Suprapubic skin (tissue), 4 donors: ENCODE data around the gene ABCC8. TPM values are rescaled to one million over a fixed set of nuclear protein-coding genes. Genes with fewer than 3 reads are reported as not detected.

Source experiments
- DNase-seq, 2 donors: peaks; one replicate each; pipeline ENCODE4 v3.0.0-alpha.2; 2019; ENCODE audit warnings: low spot score in 2 of 2
- H3K27ac ChIP-seq: fragments of 200-600 bp; sonication (generic); one replicate; pipeline ENCODE4 v1.5.1; 2019
- H3K27me3 ChIP-seq: fragments of 200-600 bp; sonication (generic); one replicate; pipeline ENCODE4 v1.5.1; 2019
- H3K36me3 ChIP-seq: fragments of 200-600 bp; sonication (generic); one replicate; pipeline ENCODE4 v1.5.1; 2019
- H3K4me1 ChIP-seq: fragments of 200-600 bp; sonication (generic); one replicate; pipeline ENCODE4 v1.5.1; 2019
- H3K4me3 ChIP-seq: fragments of 200-600 bp; sonication (generic); one replicate; pipeline ENCODE4 v1.5.1; 2019; ENCODE audit warnings: mild to moderate bottlenecking
- H3K9me3 ChIP-seq: fragments of 200-600 bp; sonication (generic); one replicate; pipeline ENCODE4 v1.5.1; 2019
- EP300 ChIP-seq: sonication (generic); formaldehyde crosslinking; IDR thresholded peaks from one replicate; pipeline ENCODE4 v1.6.1; 2017; ENCODE audit warnings: antibody characterized with exemption
- POLR2A ChIP-seq, 2 donors: fragments of 450-650 bp; IDR thresholded peaks; one replicate each; pipeline ENCODE4 v1.6.1; 2017; ENCODE audit warnings: antibody characterized with exemption in 2 of 2, mild to moderate bottlenecking in 2 of 2, moderate library complexity in 2 of 2
- POLR2AphosphoS5 ChIP-seq, 3 donors: sonication (generic); formaldehyde crosslinking; IDR thresholded peaks; one replicate each; pipeline ENCODE4 v1.6.1; 2017; ENCODE audit warnings: antibody characterized with exemption in 3 of 3
- WGBS: methylation state at CpG from one replicate; pipeline ENCODE4 v1.1.5; 2018; 5-methylcytosine and 5-hydroxymethylcytosine counted together
- total RNA-seq, 4 donors: library from RNA; depleted of rRNA; stranded (reverse); fragments of >200 nt; gene quantifications; one replicate each; pipeline ENCODE4 v1.1.0, GENCODE V29; 2016
- TF ChIP-seq, protein P1 (sequence below), 2 donors: fragments of 200-600 bp in 1 of 2; fragments of 450-650 bp in 1 of 2; sonication (generic) in 1 of 2; IDR thresholded peaks; one replicate each; pipeline ENCODE4 v1.5.1; 2016 to 2019; ENCODE audit warnings: antibody characterized with exemption in 2 of 2, mild to moderate bottlenecking in 1 of 2, moderate library complexity in 1 of 2

Gene ABCC8
- total RNA-seq, 4 donors from 2014 or later: 0.42 TPM; not detected in 3

GRCh38 chr11:17521106-17521900 is 44.7 kb upstream of the ABCC8 start:
- DNase-seq: no peak
- WGBS: 77% methylated on average over 11 of the region's 11 CpGs

DNA sequence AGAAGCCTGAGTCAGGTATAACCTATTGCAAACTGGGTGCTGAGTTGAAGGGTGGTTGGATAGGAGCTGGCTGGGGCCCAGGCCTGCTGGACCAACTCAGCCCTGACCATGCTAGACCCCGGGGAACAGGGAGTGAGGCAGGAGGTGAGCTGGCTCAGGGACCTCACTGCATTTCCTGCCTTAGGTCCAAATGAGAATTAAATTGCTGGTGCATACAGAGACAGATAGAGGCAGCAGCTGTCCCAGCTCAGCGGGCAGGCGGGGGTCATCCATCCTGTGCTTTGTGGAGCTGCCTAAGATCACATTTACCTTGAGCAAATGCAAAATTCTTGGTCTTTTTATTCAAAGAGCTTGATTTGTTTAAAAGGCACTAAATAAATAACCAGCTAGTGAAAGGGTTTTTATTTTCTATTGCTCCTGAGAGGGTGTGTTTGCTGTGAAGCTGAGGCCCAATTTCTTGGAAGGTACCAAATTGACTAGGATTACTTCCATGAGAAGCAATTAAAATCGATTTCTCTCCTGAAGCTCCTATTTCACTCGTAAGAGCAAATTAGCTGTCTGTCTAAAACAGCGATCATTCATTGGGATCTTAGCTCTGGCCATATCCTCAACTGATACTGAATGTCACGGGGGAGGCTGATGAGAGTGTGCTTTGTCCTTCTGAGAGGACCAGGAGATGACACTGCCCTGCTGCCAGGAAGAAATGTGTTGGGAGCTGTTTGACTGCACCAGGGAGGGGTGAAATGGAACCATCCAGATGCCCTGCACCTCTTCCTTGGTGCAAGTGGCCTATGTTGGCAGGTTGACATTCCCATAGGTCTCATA is 42.6 kb upstream of the ABCC8 start:
- TF ChIP-seq, protein P1, sequence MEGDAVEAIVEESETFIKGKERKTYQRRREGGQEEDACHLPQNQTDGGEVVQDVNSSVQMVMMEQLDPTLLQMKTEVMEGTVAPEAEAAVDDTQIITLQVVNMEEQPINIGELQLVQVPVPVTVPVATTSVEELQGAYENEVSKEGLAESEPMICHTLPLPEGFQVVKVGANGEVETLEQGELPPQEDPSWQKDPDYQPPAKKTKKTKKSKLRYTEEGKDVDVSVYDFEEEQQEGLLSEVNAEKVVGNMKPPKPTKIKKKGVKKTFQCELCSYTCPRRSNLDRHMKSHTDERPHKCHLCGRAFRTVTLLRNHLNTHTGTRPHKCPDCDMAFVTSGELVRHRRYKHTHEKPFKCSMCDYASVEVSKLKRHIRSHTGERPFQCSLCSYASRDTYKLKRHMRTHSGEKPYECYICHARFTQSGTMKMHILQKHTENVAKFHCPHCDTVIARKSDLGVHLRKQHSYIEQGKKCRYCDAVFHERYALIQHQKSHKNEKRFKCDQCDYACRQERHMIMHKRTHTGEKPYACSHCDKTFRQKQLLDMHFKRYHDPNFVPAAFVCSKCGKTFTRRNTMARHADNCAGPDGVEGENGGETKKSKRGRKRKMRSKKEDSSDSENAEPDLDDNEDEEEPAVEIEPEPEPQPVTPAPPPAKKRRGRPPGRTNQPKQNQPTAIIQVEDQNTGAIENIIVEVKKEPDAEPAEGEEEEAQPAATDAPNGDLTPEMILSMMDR (IDR thresholded peaks at IDR 0.05): no peak
- no peak for TF ChIP-seq POLR2AphosphoS5 (IDR thresholded peaks at IDR 0.05)
- no peak for TF ChIP-seq EP300
- TF ChIP-seq POLR2A (IDR thresholded peaks at IDR 0.05): no peak
- H3K4me1 ChIP-seq: no peaks in the 10 kb centered on the region
- H3K9me3 ChIP-seq: no peaks in the 10 kb centered on the region
- no peak overlapping the region for H3K4me3 ChIP-seq
- peaks cover 5% of the 10 kb centered on the region for H3K27me3 ChIP-seq
- no peak overlapping the region for H3K27ac ChIP-seq
- no peak for DNase-seq
- no peaks in the 10 kb centered on the region for H3K36me3 ChIP-seq
- WGBS: 88% methylated on average over 7 of the region's 7 CpGs

More at GRCh38 chr11:17521106-17521900, 44.7 kb upstream of the ABCC8 start:
- Histone ChIP-seq H3K4me1 (no peaks in the 10 kb centered on the region), H3K9me3 (no peaks in the 10 kb centered on the region), H3K27me3 (peaks cover 5% of the 10 kb centered on the region), H3K4me3 (no peak overlapping the region), H3K27ac (no peak overlapping the region), H3K36me3 (no peaks in the 10 kb centered on the region)
- TF ChIP-seq POLR2A (IDR thresholded peaks at IDR 0.05): no peak
- TF ChIP-seq, protein P1 (IDR thresholded peaks at IDR 0.05): no peak
- TF ChIP-seq EP300: no peak
- TF ChIP-seq POLR2AphosphoS5 (IDR thresholded peaks at IDR 0.05): no peak

GRCh38 chr11:17518366-17518765 is 41.7 kb upstream of the ABCC8 start:
- TF ChIP-seq, protein P1 (IDR thresholded peaks at IDR 0.05): no peak
- no peak for TF ChIP-seq EP300
- TF ChIP-seq POLR2AphosphoS5 (IDR thresholded peaks at IDR 0.05): no peak
- TF ChIP-seq POLR2A (IDR thresholded peaks at IDR 0.05): no peak
- 75% methylated on average over 2 of the region's 2 CpGs for WGBS
- Histone ChIP-seq H3K4me3 (no peak overlapping the region), H3K27me3 (peaks cover 5% of the 10 kb centered on the region), H3K27ac (no peak overlapping the region), H3K4me1 (no peaks in the 10 kb centered on the region), H3K36me3 (no peaks in the 10 kb centered on the region), H3K9me3 (no peaks in the 10 kb centered on the region)
- no peak for DNase-seq

- 88% methylated on average over 6 of the region's 10 CpGs for WGBS
- Histone ChIP-seq H3K36me3 (no peaks in the 10 kb centered on the region), H3K4me3 (no peak overlapping the region), H3K27ac (no peak overlapping the region), H3K27me3 (peaks cover 5% of the 10 kb centered on the region), H3K9me3 (no peaks in the 10 kb centered on the region), H3K4me1 (no peaks in the 10 kb centered on the region)
- DNase-seq: no peak
- TF ChIP-seq EP300 (no peak), POLR2A (IDR thresholded peaks at IDR 0.05) (no peak), POLR2AphosphoS5 (IDR thresholded peaks at IDR 0.05) (no peak)
- TF ChIP-seq, protein P1 (IDR thresholded peaks at IDR 0.05): no peak
Measured at GRCh38 chr11:17517186-17517585, 40.5 kb upstream of the ABCC8 start.
